Measurements from ENCODE around the gene PHTF2.

GRCh38 chr7:77757589-77757988 is 41.0 kb upstream of the PHTF2 start:
- TF ChIP-seq CTCF (IDR thresholded peaks at IDR 0.05): no peak
- no peak for TF ChIP-seq POLR2A (IDR thresholded peaks at IDR 0.05)

Data from ovary (tissue), 3 donors.